Urinary bladder (tissue), 4 donors: Measurements from ENCODE around the gene LEMD2. TPM values are rescaled to one million over a fixed set of nuclear protein-coding genes. Genes with fewer than 3 reads are reported as not detected.

Experiments
- DNase-seq: peaks from one replicate; pipeline ENCODE4 v3.0.0-alpha.2; 2015; ENCODE audit errors: extremely low spot score
- H3K27ac ChIP-seq: one replicate; pipeline ENCODE4 v1.5.1; 2013; ENCODE audit warnings: low read depth, mild to moderate bottlenecking, moderate library complexity
- H3K36me3 ChIP-seq: one replicate; pipeline ENCODE4 v1.6.1; 2013; ENCODE audit warnings: mild to moderate bottlenecking, moderate library complexity; ENCODE audit not compliant: insufficient read depth
- H3K4me1 ChIP-seq: one replicate; pipeline ENCODE4 v1.6.1; 2013; ENCODE audit warnings: mild to moderate bottlenecking, moderate library complexity; ENCODE audit not compliant: insufficient read depth
- H3K4me3 ChIP-seq: one replicate; pipeline ENCODE4 v1.5.1; 2013; ENCODE audit warnings: low read depth, low read length
- WGBS: extraction: QIAGEN DNeasy Blood & Tissue Kit; methylation state at CpG from one replicate; pipeline ENCODE4 v1.1.7; 2013; 5-methylcytosine and 5-hydroxymethylcytosine counted together
- polyA plus RNA-seq: library from polyadenylated mRNA; stranded (reverse); fragments of 200-250 nt; gene quantifications from one replicate; pipeline ENCODE4 v1.2.3, GENCODE V29; 2013
- total RNA-seq: library from RNA; depleted of rRNA; stranded (reverse); fragments of >200 nt; gene quantifications from one replicate; pipeline ENCODE4 v1.2.3, GENCODE V29; 2014
- donor health status: healthy with polysubstance abuse.
- donor health status: healthy.

LEMD2 gene
- total and polyA plus RNA-seq, 2 donors, result 33.6 to 41.7 TPM

DNA sequence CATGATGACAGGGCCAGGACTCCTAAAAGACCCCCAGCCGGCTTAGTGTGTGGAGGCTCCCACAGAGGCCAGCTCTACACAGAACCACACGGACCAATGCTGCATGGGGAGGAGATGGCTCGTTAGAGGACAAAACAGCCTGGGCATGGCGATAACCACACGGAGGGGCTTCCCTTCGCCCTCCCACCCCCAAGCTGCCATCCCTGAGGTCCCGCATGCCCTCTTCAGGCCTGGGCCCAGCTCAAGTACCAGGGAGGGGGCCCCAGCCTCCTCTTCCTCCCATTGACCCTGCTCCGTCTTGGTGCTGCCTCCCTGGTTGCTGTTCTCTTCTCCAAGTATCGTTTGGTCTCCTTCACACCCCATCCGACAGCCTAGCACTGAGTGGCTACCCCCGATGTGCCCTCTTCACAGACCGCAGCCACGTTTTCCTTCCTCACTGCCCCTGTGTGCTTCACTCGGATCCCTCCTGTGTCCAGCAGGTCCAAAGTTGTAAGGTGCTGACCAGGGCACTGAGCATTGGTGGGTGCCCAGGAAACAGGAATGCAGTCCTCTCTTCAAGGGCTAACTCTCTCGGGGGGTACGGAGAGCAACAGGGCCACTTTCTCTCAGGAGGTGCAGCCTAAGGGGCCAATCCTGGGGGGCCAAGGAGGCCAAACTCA is 24.4 kb upstream of the LEMD2 start:
- no peaks in the 10 kb centered on the region for H3K4me1 ChIP-seq
- 67% methylated on average over 16 of the region's 16 CpGs for WGBS
- no peak overlapping the region for H3K27ac ChIP-seq
- no peaks in the 10 kb centered on the region for H3K36me3 ChIP-seq
- no peak overlapping the region for H3K4me3 ChIP-seq
- DNase-seq, result no peak

DNA sequence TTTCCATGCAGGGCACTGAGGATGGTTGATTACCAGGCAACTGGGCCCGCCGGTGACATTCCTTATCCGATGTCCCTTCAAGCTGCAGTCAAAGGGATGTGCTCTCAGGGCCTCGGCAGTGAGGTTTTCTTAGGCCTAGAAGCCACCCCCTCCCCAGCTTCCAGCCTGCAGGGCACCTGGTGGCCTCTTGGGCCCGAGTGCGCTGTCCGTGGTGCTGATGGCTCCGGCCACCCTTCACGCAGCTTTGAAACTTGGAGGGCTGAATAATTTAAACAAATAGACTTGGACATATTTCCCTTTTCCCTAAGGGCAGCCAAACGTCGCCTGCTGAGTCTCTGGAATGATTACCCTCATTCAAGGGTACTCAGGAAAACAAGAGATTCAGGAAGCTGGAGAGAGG is 23.7 kb upstream of the LEMD2 start:
- 2% methylated on average over 11 of the region's 11 CpGs for WGBS
- Histone ChIP-seq H3K27ac (no peak overlapping the region), H3K4me3 (no peak overlapping the region), H3K4me1 (no peaks in the 10 kb centered on the region), H3K36me3 (no peaks in the 10 kb centered on the region)
- DNase-seq, result no peak

DNA sequence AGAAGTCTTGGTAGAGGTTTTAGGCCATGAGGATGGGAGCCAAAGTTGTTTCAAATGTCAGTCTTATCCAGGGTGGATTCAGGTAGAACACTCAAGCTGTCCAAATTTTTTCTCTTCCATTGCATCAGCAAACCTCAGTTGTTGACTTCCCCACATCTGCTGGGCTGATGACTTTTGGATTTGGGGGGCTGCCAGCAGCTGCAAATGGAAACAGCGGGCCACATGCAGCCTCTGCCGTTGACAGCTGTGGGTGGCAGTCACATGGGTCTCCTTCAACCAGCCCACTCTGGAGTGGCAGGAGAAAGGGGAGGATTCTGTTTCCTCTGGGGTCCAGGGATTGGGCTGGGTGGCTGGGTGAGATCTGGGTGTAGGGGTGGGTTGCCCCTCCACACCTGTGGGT is 20.7 kb upstream of the LEMD2 start:
- no peak overlapping the region for H3K4me3 ChIP-seq
- 34% methylated on average over 2 of the region's 2 CpGs for WGBS

DNA sequence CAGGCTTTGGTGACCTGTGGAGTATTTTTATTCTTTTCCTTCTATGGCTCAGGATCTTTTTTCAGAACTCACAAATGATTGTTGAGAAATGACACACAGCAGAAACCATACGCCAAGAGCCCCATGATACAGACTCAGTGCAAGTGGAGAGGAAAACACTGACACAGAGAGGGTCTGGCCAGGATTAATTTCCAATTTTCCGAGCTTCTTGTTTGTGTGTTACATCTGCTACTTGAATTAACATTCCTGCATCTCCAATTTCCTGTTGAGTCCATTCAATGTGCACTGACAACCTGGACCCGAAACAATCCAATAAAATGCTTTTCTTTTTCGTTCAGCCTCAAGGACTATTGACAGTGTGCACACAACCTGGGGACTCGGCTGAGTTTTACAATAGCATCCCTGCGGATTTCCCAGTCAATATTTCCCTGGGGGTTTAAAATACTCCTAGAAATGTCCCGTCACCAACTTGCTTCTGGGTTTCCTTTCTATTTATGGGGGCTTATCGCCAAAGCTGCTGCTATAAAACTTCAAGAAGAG is 19.8 kb upstream of the LEMD2 start:
- no peak for DNase-seq
- Histone ChIP-seq H3K36me3 (no peaks in the 10 kb centered on the region), H3K4me1 (no peaks in the 10 kb centered on the region), H3K27ac (no peak overlapping the region), H3K4me3 (no peak overlapping the region)
- WGBS, result 29% methylated on average over 8 of the region's 8 CpGs

More for the DNA sequence above, 20.7 kb upstream of the LEMD2 start:
- Histone ChIP-seq H3K36me3 (no peaks in the 10 kb centered on the region), H3K27ac (no peak overlapping the region), H3K4me1 (no peaks in the 10 kb centered on the region)
- DNase-seq, result no peak

DNA sequence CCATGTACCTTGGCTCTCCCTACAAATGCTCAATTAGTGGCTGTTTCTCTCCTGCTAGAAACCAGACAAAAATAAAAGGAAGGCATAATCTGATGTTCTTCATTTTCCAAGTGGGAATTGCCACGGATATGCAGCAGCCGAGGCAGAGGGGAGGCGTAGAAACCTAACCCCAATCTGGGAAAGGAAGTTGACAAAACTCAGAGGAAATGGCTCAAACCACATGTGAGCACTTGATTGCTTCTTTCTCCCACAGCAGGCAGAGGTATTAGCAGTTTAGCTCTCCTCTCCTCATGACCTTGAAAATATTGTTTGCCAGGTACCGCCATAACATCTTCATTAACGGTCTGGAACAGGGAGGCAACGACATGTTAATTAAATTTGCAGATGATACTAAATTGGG is 18.7 kb upstream of the LEMD2 start:
- Histone ChIP-seq H3K4me3 (no peak overlapping the region), H3K27ac (no peak overlapping the region), H3K36me3 (no peaks in the 10 kb centered on the region), H3K4me1 (no peaks in the 10 kb centered on the region)
- DNase-seq, result no peak
- 59% methylated on average over 6 of the region's 6 CpGs for WGBS

DNA sequence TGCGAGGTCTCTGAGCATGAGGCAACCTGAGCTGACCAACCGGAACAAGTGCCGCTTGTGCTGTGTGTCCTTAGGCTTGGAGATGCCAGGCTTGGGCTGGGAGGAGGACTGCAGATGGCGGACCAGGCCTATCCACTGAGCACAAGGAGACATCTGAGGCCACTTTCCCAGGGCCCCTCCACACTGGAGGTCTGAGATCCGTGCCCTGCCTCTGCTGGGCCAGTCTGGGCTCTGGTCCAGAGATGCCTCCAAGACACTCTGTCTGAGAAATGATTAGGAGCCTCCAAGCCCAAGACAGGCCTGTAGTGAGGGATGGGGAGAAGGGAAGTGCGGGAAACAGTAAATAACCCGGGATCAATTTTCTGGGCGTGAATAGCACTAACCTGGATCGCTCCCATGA is 17.9 kb upstream of the LEMD2 start:
- DNase-seq, result no peak
- Histone ChIP-seq H3K4me1 (no peaks in the 10 kb centered on the region), H3K4me3 (no peak overlapping the region), H3K27ac (no peak overlapping the region), H3K36me3 (no peaks in the 10 kb centered on the region)
- WGBS, result 74% methylated on average over 9 of the region's 9 CpGs

DNA sequence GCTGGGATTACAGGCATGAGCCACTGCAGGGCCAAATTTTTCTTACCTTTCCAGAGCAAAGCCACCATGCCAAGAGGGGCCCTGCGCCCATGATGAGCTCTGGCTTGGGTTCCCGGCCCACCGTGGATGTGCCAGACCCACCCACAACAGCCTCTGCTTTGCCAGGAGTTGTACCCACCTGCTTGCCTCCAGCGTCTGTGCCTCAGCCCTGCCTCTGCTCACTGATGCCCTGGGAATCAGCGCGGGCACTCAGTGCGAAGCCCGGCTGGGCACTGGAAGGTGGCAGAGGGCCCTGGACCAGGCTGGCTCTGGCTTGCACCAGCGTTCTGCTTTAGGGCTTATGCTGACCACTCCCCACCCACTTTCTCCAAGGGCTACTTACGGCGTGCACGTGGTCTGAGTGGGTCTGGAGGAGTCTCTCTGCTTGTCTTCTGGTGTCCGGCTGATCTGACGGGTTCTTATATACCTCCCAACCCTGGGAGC is 14.7 kb upstream of the LEMD2 start, which contains the start of gene MLN:
TSS of gene MLN (minus strand) at position 433 of the 483 bp plus-strand sequence. CDS start 2,840 bp downstream, outside the sequence.
- H3K4me1 ChIP-seq, result no peaks in the 10 kb centered on the region
- no peaks in the 10 kb centered on the region for H3K36me3 ChIP-seq
- WGBS, result 77% methylated on average over 14 of the region's 14 CpGs
- no peak within 1 kb of the TSS for H3K27ac ChIP-seq
- no peak within 1 kb of the TSS for H3K4me3 ChIP-seq
- no peak for DNase-seq

DNA sequence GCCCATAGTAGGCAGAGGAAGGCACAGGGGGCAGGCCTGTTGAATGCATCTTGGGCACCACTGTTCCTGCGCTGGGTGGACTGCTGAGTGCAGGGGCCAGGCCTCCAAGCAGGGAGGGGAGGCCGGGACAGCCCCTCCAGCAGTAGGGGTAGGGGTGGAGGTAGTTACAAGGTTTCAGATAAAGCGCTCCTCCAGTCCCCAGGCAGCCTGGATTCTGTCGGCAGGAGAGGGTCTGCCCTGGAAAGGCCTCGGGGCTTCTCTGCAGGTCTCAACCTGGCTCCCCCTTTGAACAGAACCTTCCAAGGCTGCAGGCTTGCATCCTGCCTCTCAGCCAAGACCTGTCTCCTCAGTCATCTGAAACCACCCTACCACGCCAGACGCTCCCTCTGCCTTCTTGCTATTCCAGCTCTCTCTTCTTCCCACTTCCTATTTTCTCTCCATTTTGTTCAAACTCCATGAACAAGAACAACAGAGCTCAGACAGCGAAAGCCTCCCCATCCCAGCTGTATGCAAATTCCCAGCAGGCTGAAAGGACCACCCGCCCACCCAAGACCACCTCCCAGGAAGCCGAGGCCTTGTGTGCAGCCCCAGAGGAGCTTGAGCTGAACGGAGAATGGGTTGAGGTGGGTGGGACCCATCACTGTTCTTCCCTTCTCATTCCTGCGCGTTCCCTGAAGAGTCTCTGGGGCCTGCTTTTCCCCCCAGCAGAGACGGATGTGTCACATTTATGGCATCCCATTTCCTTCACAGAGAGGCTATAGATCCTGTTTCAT is 13.4 kb upstream of the LEMD2 start:
- no peak for DNase-seq
- H3K4me3 ChIP-seq, result no peak overlapping the region
- WGBS, result 61% methylated on average over 14 of the region's 14 CpGs
- no peaks in the 10 kb centered on the region for H3K4me1 ChIP-seq
- H3K27ac ChIP-seq, result no peak overlapping the region
- H3K36me3 ChIP-seq, result no peaks in the 10 kb centered on the region

DNA sequence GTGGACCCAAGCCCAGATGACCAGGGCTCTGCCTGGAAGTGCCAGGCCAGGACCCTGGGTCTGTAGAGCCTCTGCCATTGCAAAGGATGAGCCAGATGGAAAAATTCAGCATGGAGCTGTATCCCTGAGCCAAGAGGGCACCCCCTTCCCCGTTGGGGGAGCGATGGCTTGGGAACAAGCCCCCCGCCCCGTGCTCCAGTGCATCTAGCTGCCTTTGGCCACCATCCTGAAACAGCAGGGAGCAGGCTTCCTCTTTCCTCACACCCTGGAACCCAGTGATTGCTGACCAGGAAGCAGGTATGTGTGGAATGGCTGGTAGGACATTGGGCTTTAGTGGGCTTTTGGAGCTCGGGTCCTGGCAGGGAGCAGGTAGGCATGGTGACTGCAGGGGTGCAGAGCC is 12.7 kb upstream of the LEMD2 start:
- no peak overlapping the region for H3K27ac ChIP-seq
- no peak for DNase-seq
- H3K4me1 ChIP-seq, result no peaks in the 10 kb centered on the region
- no peaks in the 10 kb centered on the region for H3K36me3 ChIP-seq
- H3K4me3 ChIP-seq, result no peak overlapping the region
- 86% methylated on average over 5 of the region's 5 CpGs for WGBS

DNA sequence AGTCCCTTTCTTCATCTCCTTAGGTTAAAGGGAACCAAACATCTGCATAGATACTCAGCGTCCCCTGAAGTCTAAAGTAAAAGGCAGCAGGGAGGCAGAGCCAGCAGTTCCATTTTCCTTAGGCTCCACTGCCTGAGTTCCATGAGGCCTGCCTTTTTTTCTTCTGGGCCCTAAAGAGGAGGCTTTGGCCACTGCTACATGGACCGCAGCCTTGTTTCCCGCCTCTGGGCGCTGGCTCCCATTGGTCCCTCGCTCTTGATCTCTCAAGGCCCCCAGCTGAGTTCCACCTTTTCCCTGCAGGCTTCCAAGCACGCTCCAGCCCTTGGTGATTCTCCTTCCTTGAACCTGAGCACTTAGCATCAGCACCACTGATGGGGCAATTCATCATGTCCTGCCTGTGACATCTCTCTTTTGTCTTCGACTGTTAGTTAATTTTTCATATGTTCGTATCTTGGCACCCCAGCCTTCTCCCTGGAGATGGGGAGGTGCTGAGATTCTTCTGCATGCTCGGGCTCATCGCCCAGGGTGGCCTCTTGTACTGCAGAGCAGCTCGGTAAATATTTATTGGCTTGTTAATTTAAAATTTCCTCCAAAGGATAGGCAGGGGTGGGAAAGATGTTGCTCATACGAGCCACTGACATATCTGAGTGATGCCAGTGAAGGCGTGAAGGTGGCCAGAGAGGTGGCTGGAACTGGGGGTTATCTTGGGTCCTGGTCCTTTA is 11.5 kb upstream of the LEMD2 start:
- 70% methylated on average over 13 of the region's 13 CpGs for WGBS
- Histone ChIP-seq H3K4me3 (no peak overlapping the region), H3K4me1 (no peaks in the 10 kb centered on the region), H3K36me3 (no peaks in the 10 kb centered on the region), H3K27ac (no peak overlapping the region)
- no peak for DNase-seq

DNA sequence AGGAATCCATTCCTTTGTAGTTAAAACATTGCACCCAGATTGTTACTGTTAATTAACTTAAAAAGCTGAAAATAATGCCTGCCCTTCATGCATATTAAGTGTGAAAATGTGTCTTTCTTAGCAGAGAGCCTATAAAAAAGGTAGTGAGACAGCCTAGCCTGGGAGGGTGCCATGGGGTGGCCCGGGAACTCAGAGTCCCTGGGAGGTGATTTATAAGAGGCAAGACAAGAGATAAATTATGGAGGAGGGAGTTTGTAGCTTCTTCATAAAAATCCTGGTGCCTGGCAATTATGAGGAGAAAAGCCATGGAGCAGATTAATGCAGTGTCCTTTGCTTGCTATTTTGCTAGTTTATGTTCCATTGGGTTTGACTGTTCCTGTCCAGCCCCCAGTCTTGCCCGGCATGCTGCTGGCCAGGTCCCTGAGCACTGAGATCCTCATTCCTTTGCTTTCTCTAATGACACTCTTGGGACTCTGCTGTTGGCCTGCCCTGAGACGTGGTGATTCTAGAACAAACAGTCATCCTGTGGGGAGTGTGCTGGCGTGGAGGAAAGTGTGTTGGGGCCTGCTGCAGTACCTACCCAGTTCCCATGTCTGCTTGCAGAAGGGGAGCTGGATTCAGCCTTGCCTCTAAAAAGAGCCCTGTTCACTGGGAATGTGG is 10.7 kb upstream of the LEMD2 start:
- no peaks in the 10 kb centered on the region for H3K4me1 ChIP-seq
- H3K4me3 ChIP-seq, result no peak overlapping the region
- H3K36me3 ChIP-seq, result no peaks in the 10 kb centered on the region
- 38% methylated on average over 4 of the region's 4 CpGs for WGBS
- H3K27ac ChIP-seq, result no peak overlapping the region
- DNase-seq, result no peak

DNA sequence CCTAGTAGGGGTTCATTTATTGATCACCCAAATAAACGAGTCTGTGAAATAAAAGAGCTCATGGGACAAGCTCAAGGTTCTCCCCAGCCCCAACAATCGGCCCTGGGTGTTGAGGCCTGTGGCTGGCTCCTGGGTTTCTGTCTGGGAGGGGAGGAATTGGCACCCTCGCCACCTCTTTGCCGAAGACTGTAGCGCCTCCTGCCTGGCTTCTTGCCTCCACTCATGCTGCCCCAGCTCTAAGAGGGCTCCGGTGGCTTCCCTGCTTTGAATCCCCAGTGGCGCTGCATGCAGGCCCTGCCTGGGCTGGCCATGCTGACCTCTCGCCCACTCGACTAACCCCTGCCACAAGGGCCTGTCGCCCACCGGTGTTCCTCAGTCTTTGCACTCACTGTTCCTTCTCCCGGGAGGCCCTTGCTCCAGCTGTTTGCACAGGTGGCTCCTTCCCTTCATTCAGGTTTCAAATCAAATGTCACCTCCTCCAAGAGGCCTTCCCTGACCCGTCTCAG is 9.5 kb upstream of the LEMD2 start:
- Histone ChIP-seq H3K36me3 (no peaks in the 10 kb centered on the region), H3K4me3 (no peak overlapping the region), H3K4me1 (no peaks in the 10 kb centered on the region), H3K27ac (no peak overlapping the region)
- DNase-seq, result no peak
- WGBS, result 82% methylated on average over 13 of the region's 13 CpGs
